GM19193 (cell line): ENCODE results near the gene MS4A12.
A peak's percentile ranks its signal among the peaks of the same experiment; 100 is the strongest.

Experiments used
- POLR2A ChIP-seq: IDR thresholded peaks from 4 replicates; pipeline ENCODE4 v1.6.1; 2011; ENCODE audit not compliant: insufficient read depth, insufficient read length; ENCODE audit errors: extremely low read depth

MS4A12 gene, protein sequence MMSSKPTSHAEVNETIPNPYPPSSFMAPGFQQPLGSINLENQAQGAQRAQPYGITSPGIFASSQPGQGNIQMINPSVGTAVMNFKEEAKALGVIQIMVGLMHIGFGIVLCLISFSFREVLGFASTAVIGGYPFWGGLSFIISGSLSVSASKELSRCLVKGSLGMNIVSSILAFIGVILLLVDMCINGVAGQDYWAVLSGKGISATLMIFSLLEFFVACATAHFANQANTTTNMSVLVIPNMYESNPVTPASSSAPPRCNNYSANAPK

DNA sequence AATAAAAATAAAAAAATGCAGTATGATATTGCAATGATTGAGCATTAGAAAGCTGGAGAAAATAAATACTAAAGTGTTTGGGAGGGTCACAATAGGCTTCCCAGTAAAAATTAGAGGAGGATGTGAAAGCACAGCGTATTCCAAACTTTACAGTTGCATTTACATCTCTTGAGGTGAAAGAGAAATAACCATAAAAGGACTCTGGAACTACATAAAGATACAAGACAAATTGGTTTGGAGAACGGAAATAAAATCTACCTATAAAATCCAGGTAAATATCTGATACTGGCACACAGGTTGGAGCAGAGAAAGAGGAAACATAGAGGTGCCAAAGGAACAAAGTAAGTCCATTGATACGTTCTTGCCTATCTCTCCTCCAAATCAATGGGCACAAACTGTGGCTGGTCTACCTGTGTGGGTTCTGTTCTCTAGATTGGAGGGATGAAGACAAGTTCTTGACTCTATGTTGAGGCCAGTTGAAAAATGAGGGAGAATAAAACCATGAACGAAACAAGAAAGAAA is at the start of gene MS4A12:
Gene MS4A12 (plus strand): TSS at position 291 of the 522 bp plus-strand sequence. CDS start 4,541 bp downstream, outside the sequence.
- TF ChIP-seq POLR2A, result no peak

DNA sequence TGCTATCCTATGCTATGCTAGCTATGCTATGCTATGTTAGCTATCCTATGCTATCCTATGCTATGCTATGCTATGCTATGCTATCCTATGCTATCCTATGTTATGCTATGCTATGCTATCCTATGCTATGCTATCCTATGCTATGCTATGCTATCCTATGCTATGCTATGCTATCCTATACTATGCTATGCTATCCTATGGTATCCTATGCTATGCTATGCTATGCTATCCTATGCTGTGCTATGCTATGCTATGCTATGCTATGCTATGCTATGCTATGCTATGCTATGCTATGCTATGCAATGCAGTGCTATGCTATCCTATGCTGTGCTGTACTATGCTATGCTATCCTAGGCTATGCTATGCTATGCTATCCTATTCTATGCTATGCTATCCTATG is 45.5 kb upstream of the MS4A12 start:
- no peak for TF ChIP-seq POLR2A

DNA sequence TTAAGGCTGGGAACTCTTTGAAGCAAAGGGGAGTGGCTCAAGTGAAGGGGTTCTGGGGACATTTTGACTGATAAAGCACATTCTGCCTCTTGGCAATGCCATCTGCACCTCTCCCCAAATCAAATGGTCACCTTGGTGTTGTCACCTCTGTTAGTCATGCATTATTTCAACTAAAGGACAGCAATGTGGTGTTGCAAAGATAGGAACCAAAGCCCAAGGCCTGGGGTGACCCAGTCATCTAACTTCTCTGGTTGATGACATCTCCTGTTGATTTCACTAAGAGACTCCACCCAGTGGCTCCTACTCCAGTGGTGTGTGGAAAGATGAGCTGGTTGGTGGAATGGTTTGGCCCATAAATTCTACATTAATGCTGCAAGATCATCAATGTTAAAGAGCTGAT is 44.7 kb upstream of the MS4A12 start:
- no peak for TF ChIP-seq POLR2A

DNA sequence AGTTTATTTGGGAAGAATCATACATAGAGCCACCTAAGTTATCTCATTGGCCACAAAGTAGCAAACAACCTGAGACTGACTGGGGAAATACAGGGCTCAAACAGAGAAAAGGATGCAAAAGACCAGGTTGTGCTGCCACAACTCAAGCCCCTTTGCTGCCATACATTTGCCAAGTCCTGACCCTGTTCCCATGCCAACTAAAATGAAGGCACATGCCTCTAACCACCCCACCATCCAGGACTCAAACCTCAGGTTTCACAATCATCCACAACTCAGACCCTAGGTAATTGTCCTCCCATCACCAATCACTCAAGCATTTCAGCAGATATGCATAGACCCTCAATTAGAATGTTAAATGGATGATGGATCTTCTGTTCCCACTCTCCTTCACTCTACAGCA is 38.4 kb upstream of the MS4A12 start:
- no peak for TF ChIP-seq POLR2A

DNA sequence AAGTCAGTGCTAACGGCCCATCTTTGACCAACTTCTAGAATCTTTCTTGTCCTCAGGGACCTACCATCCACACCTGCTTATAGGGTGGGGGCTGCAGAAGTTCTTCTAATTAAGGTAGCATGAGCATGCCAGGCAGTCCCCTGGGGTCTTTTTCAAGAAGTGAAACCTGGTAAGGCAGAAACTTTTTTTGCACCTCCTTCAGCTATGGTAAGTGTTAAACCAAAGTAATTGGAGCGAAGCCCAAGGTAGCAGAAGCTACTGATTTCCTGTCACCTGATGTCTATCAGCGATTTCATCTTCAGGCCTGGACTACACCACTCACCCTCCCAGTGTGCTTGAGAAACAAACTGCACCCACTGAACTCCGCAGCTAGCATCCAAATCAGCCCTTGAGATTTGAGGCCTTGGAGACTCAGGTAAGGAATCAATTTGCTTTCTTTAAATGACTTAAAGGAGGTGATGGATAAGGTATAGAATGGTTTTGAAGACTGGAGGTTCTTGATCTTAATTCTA is 37.0 kb upstream of the MS4A12 start, which contains the start of gene MS4A1:
Gene MS4A1 (plus strand): TSS at position 317 of the 512 bp plus-strand sequence. CDS start 6,528 bp downstream, outside the sequence.
- peak; percentile 89 for TF ChIP-seq POLR2A

DNA sequence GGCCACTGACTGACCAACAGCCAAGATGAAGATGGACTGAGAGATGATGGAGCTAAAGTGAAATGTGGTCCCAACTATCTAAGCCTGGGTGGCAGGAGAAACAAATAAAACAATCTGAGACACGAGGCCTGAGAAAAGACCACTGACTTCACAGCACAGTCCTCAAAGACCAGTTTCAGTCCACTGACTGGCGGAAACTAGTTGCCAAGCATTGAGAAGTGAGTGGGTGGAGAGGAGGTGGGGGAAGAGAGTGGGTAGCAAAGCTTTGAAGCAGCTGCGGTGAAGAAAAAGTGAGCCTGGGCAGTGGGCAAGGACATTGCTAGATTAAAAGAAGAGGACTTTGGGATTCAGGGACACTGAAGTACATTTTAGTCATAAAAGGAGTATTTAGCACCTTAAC is 35.0 kb upstream of the MS4A12 start:
- TF ChIP-seq POLR2A, result peak; percentile 56

DNA sequence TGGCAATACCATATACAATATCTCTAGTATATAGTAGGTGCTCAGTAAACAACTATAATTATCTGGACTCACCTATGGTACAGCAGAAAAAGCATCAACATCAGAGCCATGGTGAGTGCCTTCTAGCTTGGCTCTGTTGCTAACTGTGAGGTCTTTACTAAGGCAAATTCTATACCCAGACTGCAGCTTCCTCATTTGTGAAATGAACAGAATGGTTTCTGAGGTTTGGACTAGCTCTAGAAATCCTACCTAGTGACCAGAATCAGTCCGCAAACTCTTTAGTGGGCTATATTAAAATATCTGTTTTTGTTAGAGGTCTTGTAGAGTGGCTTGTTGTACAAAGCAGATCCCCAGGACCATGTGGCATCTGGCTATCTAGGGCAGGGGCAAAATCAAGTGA is 33.2 kb upstream of the MS4A12 start:
- TF ChIP-seq POLR2A, result no peak

DNA sequence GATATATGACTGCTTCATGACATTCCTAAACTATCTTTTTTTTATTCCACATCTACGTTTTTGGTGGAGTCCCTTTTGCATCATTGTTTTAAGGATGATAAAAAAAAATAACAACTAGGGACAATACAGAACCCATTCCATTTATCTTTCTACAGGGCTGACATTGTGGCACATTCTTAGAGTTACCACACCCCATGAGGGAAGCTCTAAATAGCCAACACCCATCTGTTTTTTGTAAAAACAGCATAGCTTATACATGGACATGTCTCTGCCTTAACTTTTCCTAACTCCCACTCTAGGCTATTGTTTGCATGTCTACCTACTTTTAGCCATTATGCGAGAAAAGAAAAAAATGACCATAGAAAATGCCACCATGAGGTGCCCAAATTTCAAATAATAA is 23.7 kb upstream of the MS4A12 start:
- no peak for TF ChIP-seq POLR2A

DNA sequence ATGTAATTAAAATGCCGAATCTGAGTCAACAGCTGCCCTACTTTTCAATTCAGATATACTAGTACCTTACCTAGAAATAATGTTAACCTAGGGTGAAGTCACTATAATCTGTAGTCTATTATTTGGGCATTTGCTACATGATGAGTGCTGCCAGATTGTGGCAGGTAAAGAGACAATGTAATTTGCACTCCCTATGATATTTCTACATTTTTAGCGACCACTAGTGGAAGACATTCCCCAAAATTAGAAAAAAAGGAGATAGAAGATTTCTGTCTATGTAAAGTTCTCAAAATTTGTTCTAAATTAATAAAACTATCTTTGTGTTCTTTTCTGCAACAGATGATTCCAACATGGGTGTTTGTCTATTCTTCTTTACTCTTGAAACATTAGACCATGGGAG is 22.9 kb upstream of the MS4A12 start:
- no peak for TF ChIP-seq POLR2A

DNA sequence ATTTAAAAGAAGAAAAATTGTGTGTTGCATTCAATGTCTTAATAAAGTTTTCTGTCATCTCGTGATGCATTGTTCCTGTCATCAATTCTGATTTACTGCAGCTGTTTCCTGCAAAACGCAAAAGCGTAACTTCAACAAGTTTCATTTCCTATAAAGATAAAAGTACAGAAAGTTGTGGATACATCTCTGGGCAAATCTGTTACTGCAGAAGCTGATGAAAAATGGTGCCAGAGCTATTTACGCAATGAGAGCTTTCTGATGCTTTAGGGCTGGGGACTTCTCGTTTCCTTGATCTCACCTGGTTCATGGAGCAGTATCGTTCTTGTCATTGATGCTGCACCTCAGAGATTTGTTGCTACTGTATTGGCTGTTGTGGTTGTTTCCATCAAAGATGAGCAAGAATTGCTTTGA is 15.5 kb upstream of the MS4A12 start:
- no peak for TF ChIP-seq POLR2A

DNA sequence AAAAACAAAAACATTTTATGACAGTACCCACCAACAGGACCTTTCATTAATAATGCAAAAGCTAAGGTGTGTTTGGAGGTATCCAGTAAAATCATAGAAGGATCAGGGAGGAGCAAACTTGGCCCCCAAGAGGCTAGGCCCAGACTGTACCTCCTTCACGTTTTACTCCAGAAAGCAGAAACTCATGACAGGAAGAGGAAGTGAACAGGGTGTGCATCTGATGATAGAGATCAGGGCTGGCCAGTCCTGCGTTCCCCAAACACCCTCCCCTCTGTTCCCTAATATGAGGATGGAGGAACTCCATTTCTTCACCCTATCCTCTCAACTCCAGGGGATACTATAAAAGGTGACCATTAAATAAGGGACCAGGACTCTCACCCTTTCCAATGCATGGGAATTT is 10.2 kb upstream of the MS4A12 start:
- TF ChIP-seq POLR2A, result no peak

DNA sequence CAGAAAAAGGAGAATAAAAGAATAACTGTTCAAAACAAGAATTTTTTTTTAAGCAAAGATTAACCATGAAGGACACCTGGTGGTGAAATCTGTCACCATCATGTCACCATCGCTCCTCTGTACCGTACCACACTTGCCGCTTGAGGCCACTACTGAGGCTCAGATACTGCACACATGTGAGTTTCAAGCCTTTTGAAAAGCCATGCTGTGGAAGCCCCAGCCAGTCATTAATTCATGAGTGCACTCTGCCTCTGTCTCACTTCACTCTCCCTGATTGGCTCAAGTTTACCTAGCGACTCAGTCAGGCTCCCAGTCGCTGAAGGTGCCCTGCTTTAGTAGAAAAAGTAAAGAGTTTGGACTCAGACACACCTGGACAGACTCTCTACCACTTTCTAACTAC is 6.6 kb upstream of the MS4A12 start:
- no peak for TF ChIP-seq POLR2A

DNA sequence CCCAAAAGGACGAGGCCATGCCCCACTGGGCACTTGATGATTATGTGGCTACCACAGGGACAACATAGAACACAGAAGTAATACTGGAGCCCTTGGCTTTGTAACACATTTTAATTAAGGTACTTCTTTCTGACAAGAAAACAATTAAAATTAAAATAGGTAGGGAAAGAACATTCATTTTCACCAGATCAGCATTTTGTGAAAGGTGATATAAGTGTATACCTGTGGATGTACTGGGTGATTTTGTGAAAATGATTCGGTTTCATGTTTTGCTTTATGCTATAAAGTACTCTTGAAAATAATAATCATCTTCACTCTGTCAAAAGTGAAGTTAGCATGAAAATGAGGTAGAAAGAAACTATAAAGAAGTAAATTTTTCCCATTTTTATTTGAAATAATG is 876 bp downstream of the MS4A12 start:
- no peak for TF ChIP-seq POLR2A

DNA sequence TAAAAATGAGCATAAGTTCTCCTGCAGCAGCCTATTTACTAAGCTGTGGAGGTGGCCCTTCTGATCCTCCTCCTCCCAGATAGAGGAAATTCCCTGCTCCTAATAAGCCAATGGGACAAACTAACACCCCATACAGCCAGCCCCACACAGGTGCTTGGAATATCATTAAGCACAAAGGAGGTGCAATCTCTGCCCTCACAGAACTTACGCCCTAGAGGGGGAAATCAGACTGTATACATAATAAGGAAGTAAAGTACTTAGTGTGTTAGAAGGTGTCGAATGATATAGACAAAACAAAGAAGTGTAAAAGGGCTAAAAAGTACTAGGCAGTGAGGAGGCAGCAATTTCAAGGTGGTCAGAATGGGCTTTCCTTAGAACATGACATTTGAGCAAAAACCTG is 5.8 kb downstream of the MS4A12 start:
- no peak for TF ChIP-seq POLR2A

DNA sequence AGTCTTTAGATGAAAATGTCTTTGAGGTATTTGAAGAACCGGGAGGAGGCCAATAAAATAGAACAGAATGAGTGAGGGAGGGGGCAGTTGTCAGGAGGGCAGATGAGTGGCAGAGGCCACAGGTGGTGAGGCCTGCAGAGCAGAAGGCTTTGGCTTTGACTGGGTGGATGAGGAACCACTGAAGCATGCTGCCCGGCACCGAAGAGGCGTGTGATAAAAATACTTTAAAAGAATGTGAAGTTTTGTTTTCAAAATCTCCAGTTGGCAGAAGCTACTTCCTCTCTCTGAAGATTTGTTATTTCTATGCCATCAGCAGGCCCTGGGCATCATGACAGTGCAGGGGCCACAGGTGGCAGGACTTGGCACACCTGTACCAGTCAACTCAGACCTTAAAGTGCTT is 6.3 kb downstream of the MS4A12 start:
- no peak for TF ChIP-seq POLR2A

DNA sequence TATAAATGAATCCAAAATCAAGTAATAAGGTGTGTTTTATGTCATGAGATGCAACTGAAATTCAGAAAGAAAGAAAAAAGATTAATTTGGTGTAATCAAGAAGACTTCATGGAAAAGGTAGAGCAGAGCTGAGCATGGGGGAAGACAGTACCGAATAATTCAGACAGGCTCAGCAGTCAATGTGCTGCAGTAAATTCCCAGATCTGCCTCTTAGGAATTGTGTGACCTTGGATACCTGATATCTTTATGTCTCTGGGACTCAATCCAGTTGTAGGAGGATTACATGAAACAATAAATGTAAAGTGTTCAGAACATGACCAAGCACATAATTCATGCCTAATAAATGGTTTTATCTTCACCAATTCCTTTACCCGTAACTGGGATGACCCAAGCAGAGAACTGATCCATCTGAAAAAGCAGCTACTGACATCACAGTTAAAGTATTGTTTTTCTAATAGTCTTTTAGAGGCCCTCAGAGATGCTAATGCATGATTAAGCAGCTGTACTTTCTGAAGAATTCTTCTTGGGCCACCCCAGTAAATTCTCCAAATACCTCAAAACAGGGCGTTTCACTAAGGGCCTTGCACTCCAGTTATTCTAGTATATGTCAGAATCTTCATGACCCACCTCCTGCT is 7.8 kb downstream of the MS4A12 start:
- TF ChIP-seq POLR2A, result no peak
